MCF 10A (cell line): ENCODE results near the gene RAPSN. TPM values are rescaled to one million over a fixed set of nuclear protein-coding genes. Genes with fewer than 3 reads are reported as not detected.

Source experiments
- BruUV-seq: library from RNA; stranded (reverse); fragments of 400-500 nt; replicated peaks from 2 replicates; lab custom pipeline; 2021; lab: Mats Ljungman, UMichigan
- CTCF ChIA-PET: fragments of 300-600 bp; sonication (Branson Sonifier 250); formaldehyde crosslinking; extraction: SDS; loops from one replicate; lab custom pipeline; 2021; ENCODE audit warnings: antibody characterized with exemption, inconsistent platforms; lab: Yijun Ruan, JAX
- POLR2A ChIA-PET: fragments of 300-600, 350-650 bp; sonication (Branson Sonifier 250); formaldehyde crosslinking; extraction: SDS; loops from one replicate; lab custom pipeline; 2020; ENCODE audit warnings: antibody characterized with exemption, inconsistent platforms; lab: Yijun Ruan, JAX
- DNase-seq: peaks from one replicate; pipeline ENCODE4 v3.0.0-alpha.2; 2018; ENCODE audit not compliant: unreplicated experiment
- H3K27ac Mint-ChIP-seq: one replicate; pipeline ENCODE4 v1.8.0; 2022; ENCODE audit warnings: mild to moderate bottlenecking, low read depth, mixed read lengths; ENCODE audit not compliant: unreplicated experiment
- H3K27me3 Mint-ChIP-seq: one replicate; pipeline ENCODE4 v1.8.0; 2022; ENCODE audit warnings: mixed read lengths; ENCODE audit not compliant: insufficient read depth, unreplicated experiment
- H3K36me3 Mint-ChIP-seq: one replicate; pipeline ENCODE4 v1.8.0; 2022; ENCODE audit warnings: mild to moderate bottlenecking, moderate library complexity, mixed read lengths; ENCODE audit not compliant: insufficient read depth, unreplicated experiment
- H3K4me1 Mint-ChIP-seq: one replicate; pipeline ENCODE4 v1.8.0; 2022; ENCODE audit warnings: mixed read lengths; ENCODE audit not compliant: insufficient read depth, unreplicated experiment
- H3K4me3 Mint-ChIP-seq: one replicate; pipeline ENCODE4 v1.8.0; 2022; ENCODE audit warnings: mild to moderate bottlenecking, moderate library complexity, mixed read lengths; ENCODE audit not compliant: unreplicated experiment
- H3K9me3 Mint-ChIP-seq: one replicate; pipeline ENCODE4 v1.8.0; 2022; ENCODE audit warnings: mixed read lengths; ENCODE audit not compliant: unreplicated experiment
- intact Hi-C: fragments of 100-400 bp; cut with micrococcal nuclease; formaldehyde crosslinking; loops from 2 replicates; pipeline ENCODE4 v1.14.1; 2022
- total RNA-seq: library from RNA; stranded (reverse); gene quantifications from 2 replicates; pipeline ENCODE4 v1.2.3, GENCODE V29; 2022
- TF ChIP-seq, protein P1 (sequence below): fragments of 200-600 bp; IDR thresholded peaks from one replicate; pipeline ENCODE4 v1.8.0; 2022; ENCODE audit warnings: antibody characterized with exemption, mild to moderate bottlenecking; ENCODE audit not compliant: unreplicated experiment

Gene RAPSN
- total RNA-seq, 1 experiment from 2014 or later, result 0.51 TPM

DNA sequence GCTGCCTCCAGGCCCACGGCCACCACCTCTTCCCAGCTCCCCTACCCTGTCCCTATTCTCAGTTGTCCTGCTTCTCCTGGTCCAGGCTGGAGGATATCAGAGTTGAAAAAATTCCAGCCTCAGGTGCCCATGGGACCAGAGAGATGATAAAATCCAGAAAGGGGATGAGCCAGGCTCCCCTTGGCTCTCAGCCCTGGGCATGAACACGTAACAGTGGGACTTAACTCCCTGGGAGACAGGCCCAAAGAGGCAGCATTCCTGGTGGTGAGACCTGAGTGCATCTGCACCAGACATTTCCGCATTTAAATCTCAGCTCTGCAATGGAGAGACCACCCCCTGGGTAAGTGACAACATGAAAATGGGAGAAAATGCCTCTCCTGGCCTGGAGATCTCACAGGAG lies 50.9 kb downstream of the RAPSN start:
- TF ChIP-seq, protein P1, sequence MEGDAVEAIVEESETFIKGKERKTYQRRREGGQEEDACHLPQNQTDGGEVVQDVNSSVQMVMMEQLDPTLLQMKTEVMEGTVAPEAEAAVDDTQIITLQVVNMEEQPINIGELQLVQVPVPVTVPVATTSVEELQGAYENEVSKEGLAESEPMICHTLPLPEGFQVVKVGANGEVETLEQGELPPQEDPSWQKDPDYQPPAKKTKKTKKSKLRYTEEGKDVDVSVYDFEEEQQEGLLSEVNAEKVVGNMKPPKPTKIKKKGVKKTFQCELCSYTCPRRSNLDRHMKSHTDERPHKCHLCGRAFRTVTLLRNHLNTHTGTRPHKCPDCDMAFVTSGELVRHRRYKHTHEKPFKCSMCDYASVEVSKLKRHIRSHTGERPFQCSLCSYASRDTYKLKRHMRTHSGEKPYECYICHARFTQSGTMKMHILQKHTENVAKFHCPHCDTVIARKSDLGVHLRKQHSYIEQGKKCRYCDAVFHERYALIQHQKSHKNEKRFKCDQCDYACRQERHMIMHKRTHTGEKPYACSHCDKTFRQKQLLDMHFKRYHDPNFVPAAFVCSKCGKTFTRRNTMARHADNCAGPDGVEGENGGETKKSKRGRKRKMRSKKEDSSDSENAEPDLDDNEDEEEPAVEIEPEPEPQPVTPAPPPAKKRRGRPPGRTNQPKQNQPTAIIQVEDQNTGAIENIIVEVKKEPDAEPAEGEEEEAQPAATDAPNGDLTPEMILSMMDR, result no peak
- Mint-ChIP-seq H3K4me1 (no peaks in the 10 kb centered on the region), H3K4me3 (no peak overlapping the region), H3K27ac (no peak overlapping the region), H3K36me3 (no peaks in the 10 kb centered on the region), H3K9me3 (no peaks in the 10 kb centered on the region), H3K27me3 (no peaks in the 10 kb centered on the region)
- CTCF ChIA-PET, result interaction anchor here (0.7 to 3.0 kb wide), 3 partner anchors 10 to 221 kb away, joined by 3 to 21 read pairs (median 8); partner anchors contain the start of gene ARFGAP2
- POLR2A ChIA-PET, result no interaction called here
- DNase-seq, result no peak
- intact Hi-C loops, result no loop called here
- no TSS peak for BruUV-seq

- H3K4me1 Mint-ChIP-seq, result no peaks in the 10 kb centered on the region
- H3K36me3 Mint-ChIP-seq, result no peaks in the 10 kb centered on the region
- TF ChIP-seq, protein P1, result no peak
- CTCF ChIA-PET, result interaction anchor here (1.9 kb wide), 1 partner anchor 22 kb away, joined by 7 read pairs; no protein-coding TSS in a partner anchor
- H3K27ac Mint-ChIP-seq, result no peak overlapping the region
- intact Hi-C loops, result no loop called here
- no peak for DNase-seq
- POLR2A ChIA-PET, result no interaction called here
- BruUV-seq, result no TSS peak
- no peaks in the 10 kb centered on the region for H3K27me3 Mint-ChIP-seq
- H3K4me3 Mint-ChIP-seq, result no peak overlapping the region
- H3K9me3 Mint-ChIP-seq, result no peaks in the 10 kb centered on the region
Observed at GRCh38 chr11:47396049-47396320, 53.0 kb downstream of the RAPSN start.

GRCh38 chr11:47395223-47396048 lies 53.5 kb downstream of the RAPSN start:
- POLR2A ChIA-PET, result interaction anchor here (0.6 kb wide), 1 partner anchor 35 kb away, joined by 3 read pairs; no protein-coding TSS in a partner anchor

More at GRCh38 chr11:47395223-47396048, 53.5 kb downstream of the RAPSN start:
- H3K9me3 Mint-ChIP-seq, result no peaks in the 10 kb centered on the region
- no TSS peak for BruUV-seq
- intact Hi-C loops, result no loop called here
- H3K27ac Mint-ChIP-seq, result no peak overlapping the region
- TF ChIP-seq, protein P1, result no peak
- no peaks in the 10 kb centered on the region for H3K4me1 Mint-ChIP-seq
- H3K4me3 Mint-ChIP-seq, result no peak overlapping the region
- CTCF ChIA-PET, result interaction anchor here (1.9 kb wide), 1 partner anchor 21 kb away, joined by 7 read pairs; no protein-coding TSS in a partner anchor
- no peak for DNase-seq
- no peaks in the 10 kb centered on the region for H3K36me3 Mint-ChIP-seq
- H3K27me3 Mint-ChIP-seq, result no peaks in the 10 kb centered on the region
